Activated naive CD4-positive, alpha-beta T cell treated with anti-CD3 and anti-CD28 coated beads, Interleukin-2, amount 50 U/mL, for 16 hours (primary cell): ENCODE results near the gene LILRA1.
"Not testable (repeated sequence)": the region's sequence is repeated elsewhere in the genome, so short reads cannot be mapped to it uniquely, and the experiment has no call there.

Experiments
- DNase-seq: peaks from one replicate; pipeline ENCODE4 v3.0.0-alpha.2; 2020

The LILRA1 gene

GRCh38 chr19:54578268-54578667, 15.2 kb upstream of the LILRA1 start:
- not testable (repeated sequence) for DNase-seq

- no peak for DNase-seq
Observed at GRCh38 chr19:54586397-54586796, 7.0 kb upstream of the LILRA1 start.

- DNase-seq, result no peak
Observed at GRCh38 chr19:54587026-54587425, 6.4 kb upstream of the LILRA1 start.

- DNase-seq, result not testable (repeated sequence)
Observed at GRCh38 chr19:54593931-54594626, 647 bp downstream of the LILRA1 start.

GRCh38 chr19:54594737-54595136, 1.3 kb downstream of the LILRA1 start:
- no peak for DNase-seq

- not testable (repeated sequence) for DNase-seq
Observed at GRCh38 chr19:54595680-54596436, 2.4 kb downstream of the LILRA1 start.

GRCh38 chr19:54600212-54600611, 6.8 kb downstream of the LILRA1 start:
- DNase-seq, result no peak

- no peak for DNase-seq
Observed at GRCh38 chr19:54606230-54606629, 12.8 kb downstream of the LILRA1 start.

GRCh38 chr19:54606891-54607784, 13.7 kb downstream of the LILRA1 start:
- no peak for DNase-seq

- no peak for DNase-seq
Observed at GRCh38 chr19:54607785-54608150, 14.3 kb downstream of the LILRA1 start.

- no peak for DNase-seq
Observed at GRCh38 chr19:54608205-54608604, 14.8 kb downstream of the LILRA1 start.

- no peak for DNase-seq
Observed at GRCh38 chr19:54608792-54609191, 15.4 kb downstream of the LILRA1 start.

GRCh38 chr19:54609356-54609791, 15.9 kb downstream of the LILRA1 start:
- no peak for DNase-seq

GRCh38 chr19:54612428-54612827, 19.0 kb downstream of the LILRA1 start:
- no peak for DNase-seq

GRCh38 chr19:54614726-54615125, 21.3 kb downstream of the LILRA1 start:
- no peak for DNase-seq

- no peak for DNase-seq
Observed at GRCh38 chr19:54616057-54616456, 22.6 kb downstream of the LILRA1 start.

GRCh38 chr19:54616821-54617560, 23.6 kb downstream of the LILRA1 start:
- no peak for DNase-seq

- DNase-seq, result no peak
Observed at GRCh38 chr19:54620464-54620863, 27.0 kb downstream of the LILRA1 start.

- DNase-seq, result no peak
Observed at GRCh38 chr19:54622431-54622830, 29.0 kb downstream of the LILRA1 start.

GRCh38 chr19:54624234-54624633, 30.8 kb downstream of the LILRA1 start:
- not testable (repeated sequence) for DNase-seq

GRCh38 chr19:54624934-54625730, 31.7 kb downstream of the LILRA1 start:
- not testable (repeated sequence) for DNase-seq

GRCh38 chr19:54626757-54627156, 33.3 kb downstream of the LILRA1 start:
- DNase-seq, result no peak
